GM12864 (cell line): Measurements from ENCODE around the gene ZFAND3.

Experiments used
- DNase-seq: peaks from one replicate; pipeline ENCODE4 v3.0.0-alpha.2; 2011; ENCODE audit warnings: low read depth
- H3K4me3 ChIP-seq: 2 replicates; pipeline ENCODE4 v1.5.1; 2011; ENCODE audit warnings: mild to moderate bottlenecking, low read depth, low read length, control low read depth
- CTCF ChIP-seq: IDR thresholded peaks from 2 replicates; pipeline ENCODE4 v1.5.1; 2011; ENCODE audit warnings: low read depth, mild to moderate bottlenecking, moderate library complexity, low read length, control low read depth, inconsistent platforms; ENCODE audit errors: missing control alignments

ZFAND3 gene

GRCh38 chr6:37781788-37782187, 37.7 kb upstream of the ZFAND3 start:
- DNase-seq: no peak
- TF ChIP-seq CTCF: no peak
- H3K4me3 ChIP-seq: no peak overlapping the region

- DNase-seq: no peak
- peak overlapping the region; percentile 29 for H3K4me3 ChIP-seq
- TF ChIP-seq CTCF: no peak
These were observed 36.3 kb upstream of the ZFAND3 start for GRCh38 chr6:37783025-37783855.

GRCh38 chr6:37783856-37784584, 35.5 kb upstream of the ZFAND3 start:
- H3K4me3 ChIP-seq: peak overlapping the region; percentile 29
- DNase-seq: no peak
- TF ChIP-seq CTCF: no peak

GRCh38 chr6:37784585-37784967, 35.0 kb upstream of the ZFAND3 start:
- TF ChIP-seq CTCF: no peak
- H3K4me3 ChIP-seq: no peak overlapping the region
- no peak for DNase-seq

GRCh38 chr6:37785002-37785662, 34.4 kb upstream of the ZFAND3 start:
- no peak overlapping the region for H3K4me3 ChIP-seq
- TF ChIP-seq CTCF: no peak
- no peak for DNase-seq

GRCh38 chr6:37785663-37786270, 33.8 kb upstream of the ZFAND3 start:
- DNase-seq: no peak
- no peak overlapping the region for H3K4me3 ChIP-seq
- TF ChIP-seq CTCF: no peak
